Stimulated activated CD4-positive, alpha-beta T cell treated with anti-CD3 and anti-CD28 coated beads, Interleukin-2, amount 100 ng/mL, for 4 hours (primary cell): ENCODE results near the gene EPB41L4A.

Source experiments
- DNase-seq: peaks from one replicate; pipeline ENCODE4 v3.0.0-alpha.2; 2020; ENCODE audit warnings: low read depth

The EPB41L4A gene

GRCh38 chr5:112353678-112354077 lies 65.4 kb downstream of the EPB41L4A start:
- DNase-seq, result no peak

- DNase-seq, result no peak
These were observed 67.9 kb downstream of the EPB41L4A start for GRCh38 chr5:112351225-112351624.

- DNase-seq, result no peak
These were observed 68.5 kb downstream of the EPB41L4A start for GRCh38 chr5:112350626-112351025.

DNA sequence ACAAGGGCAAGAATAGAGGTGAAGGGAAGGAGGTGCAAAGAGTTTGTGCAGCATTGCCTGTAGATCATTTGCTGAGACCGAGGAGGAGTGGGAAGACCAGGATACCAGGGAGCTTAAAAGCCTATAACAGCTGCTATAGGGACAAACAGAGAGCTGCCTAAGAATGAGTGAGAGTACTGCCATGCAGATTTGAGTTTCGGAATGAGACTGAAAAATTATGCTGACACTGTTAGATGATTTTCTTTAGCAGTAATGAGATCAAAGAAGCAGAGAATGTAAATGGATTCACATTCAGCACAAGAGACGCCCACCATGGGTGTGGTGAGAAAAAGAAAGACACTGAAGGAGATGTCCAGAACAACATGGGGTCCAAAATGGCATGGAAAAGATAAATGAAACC lies 69.7 kb downstream of the EPB41L4A start:
- DNase-seq, result no peak

DNA sequence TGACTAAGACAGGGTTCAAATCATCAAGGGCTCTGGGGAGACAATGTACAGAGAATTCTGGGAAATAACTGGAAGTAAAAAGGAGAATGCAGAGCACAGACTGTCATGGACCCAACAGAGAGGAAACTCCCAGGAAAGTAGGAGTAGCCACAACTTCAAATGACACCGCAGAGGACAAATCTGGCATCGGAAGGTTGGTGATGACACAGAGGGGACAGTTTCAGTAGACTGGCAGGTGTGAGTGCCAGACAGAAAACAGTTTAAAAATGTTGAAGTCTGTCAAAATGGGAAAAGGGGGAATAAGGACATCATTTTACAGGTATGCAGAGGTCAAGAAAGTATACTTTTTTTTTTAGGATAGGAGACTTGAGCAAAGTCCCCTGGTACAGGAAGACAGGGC lies 70.2 kb downstream of the EPB41L4A start:
- DNase-seq, result no peak

DNA sequence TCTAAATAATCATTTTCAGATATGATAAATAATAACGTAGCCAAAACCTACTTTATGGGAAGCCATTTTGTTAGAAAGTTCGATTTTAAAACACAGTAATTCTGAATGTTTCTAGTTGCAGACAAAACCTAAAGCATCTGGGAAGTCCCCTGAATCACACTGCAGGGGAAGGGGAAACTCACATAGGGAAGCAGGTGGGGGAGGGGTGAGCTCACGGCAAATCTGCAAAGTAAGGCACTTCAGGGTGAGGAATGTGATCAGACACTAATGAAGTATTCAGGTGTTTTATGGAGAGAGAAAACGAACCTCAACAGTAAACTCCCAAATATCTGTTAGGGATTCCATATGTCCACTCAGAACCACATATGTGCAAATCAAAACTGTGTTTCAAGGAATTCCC lies 70.7 kb downstream of the EPB41L4A start:
- no peak for DNase-seq

DNA sequence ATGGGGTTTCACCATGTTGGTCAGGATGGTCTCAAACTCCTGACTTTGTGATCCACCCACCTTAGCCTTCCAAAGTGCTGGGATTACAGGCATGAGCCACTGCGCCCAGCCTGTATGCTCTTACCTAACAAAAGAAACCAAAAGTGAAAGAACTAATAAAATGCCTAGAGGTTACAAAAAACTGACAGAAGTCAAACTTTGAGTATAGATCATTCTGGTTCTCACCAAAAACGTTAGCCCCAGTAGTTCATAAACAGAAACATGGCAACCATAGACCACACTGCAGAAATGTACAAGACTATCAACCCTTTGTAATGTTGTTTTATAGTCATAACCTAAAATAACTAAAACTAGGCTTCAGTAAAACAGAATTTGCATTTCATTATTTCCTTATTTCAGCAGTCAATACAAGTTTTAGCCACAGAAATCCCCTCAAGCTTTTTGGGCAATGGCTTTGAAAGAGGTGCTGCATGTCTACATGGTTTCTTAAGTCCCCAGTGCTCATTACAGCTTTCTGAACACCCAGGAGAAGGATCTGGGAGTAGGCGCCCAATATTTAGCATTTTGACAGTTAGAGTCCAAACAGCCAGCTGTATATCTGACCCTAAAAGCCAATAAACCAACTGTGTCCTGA lies 72.5 kb downstream of the EPB41L4A start:
- no peak for DNase-seq

DNA sequence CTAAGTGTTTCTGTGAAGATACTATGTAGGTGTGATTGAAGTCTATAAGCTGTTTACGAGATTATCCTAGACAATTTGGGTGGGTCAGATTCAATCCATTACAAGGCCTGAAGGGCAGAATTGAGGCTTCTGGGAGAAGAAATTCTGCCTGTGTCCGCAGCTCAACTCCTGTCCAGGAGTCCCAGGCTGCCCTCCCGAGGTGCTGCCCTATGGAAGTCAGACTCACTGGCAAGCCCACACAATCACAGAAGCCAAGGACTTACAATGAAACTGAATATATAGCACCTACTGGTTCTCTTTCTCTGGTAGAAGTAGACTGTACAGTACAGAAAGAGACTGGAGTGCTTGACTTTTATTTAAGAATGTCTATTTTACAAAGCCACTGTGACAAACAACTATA lies 74.5 kb downstream of the EPB41L4A start:
- no peak for DNase-seq

GRCh38 chr5:112342389-112342788 lies 76.7 kb downstream of the EPB41L4A start:
- DNase-seq, result no peak

GRCh38 chr5:112339761-112340160 lies 79.3 kb downstream of the EPB41L4A start:
- DNase-seq, result no peak

GRCh38 chr5:112338681-112339337 lies 80.3 kb downstream of the EPB41L4A start:
- no peak for DNase-seq

DNA sequence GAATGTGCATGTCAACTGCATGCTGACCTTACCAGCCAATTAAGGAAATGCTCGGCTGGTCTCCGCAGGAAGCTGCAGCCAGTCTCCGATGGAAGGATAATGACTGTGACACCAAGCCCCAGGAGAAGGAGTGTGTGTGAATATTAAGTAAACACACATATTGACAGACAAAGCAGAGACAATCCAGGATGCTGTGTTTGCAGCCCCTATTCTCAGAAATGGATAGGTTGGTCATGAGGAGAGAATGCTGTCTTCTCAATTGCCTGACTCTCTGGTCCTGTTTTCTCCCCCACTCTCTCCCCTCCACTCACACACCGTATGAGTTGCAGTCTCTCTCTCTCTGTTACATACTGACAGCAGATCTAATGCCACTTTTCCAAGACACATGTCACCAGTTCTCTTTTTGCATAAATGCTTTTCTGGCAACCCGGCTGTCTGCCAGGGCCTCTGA lies 85.7 kb downstream of the EPB41L4A start:
- no peak for DNase-seq

DNA sequence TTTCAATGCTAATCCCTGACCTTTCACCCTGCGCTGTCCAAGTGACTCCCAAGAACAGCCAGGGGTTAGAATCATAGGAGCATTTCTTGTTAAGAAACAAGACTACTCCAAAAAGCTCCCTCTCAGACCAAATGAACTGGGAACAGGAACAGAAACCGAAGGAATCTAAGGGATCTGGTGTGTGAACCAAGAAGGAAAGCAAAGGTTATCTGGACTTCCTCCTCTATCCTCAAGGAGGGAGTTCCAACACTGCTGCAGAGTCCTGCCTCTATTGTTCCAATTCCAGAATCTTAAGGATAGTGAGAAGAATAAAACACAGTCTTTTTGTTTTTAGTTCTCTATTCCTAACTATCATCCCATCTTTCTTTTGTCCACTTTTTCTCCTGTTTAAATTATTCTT lies 87.2 kb downstream of the EPB41L4A start:
- no peak for DNase-seq

DNA sequence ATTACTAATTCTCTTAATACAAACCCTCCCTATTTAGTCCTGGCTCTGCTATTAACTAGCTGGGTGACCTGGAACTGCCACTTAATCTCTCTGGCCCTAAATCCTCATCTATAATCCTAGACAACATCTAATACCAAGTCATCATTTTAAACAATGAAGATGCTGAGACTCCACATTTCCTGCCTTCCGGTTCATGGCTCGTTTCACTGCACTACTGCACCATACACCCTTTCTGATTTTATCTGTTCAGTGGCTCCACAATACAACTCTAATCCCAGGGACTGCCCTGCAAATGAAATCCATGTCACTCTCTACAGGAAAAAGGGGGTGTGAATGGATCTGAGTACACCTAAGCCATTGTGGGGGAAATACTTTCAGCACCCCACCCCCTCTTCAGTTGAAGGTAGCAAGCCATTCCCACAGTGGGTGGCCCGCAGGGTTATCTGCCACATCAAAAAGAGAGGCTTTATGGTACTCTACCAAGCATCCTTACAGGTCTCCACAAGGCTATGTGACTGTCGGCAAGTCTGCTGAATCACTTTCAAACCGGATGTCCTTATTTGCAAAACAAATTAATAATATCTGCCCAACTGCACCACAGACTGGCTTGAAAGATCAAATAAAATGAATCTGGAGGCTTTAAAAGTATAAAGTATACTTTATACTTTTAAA lies 89.5 kb downstream of the EPB41L4A start:
- no peak for DNase-seq

DNA sequence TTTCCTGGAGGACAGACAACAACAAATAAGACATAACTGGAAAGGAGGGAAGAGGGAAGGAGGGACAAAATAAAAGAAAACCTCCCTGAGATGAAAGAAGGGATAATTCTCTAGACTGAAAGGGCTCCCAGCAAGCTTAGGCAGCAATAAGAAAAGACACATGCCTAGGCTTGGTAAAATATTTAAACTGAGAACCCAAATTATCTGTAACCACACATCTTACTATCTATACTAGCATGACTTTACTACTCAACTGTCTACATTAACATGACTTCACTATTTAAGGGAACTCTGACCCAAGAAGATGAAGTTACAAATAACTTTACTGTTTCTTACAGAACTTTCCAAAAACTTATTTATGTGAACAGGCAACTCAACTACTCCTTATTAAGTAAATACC lies 95.9 kb downstream of the EPB41L4A start:
- no peak for DNase-seq

DNA sequence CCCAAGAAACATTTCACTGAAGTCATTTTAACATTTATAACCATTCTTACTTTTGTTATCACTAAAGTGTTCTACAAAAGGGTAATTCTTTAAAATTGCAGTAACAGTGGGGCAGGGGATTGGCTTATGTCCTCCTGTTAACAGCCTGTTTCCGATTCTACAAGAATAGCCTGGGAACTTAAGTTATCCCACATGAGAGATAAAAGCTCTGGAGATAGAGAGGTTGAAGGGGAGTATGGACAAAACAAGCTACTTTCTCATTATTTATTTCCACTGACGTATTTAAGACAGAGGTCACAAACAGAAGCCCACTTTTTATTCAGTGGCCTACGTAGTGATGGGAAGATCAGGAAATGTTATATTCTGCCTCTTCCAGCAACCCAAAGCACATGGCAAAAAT lies 98.7 kb downstream of the EPB41L4A start:
- no peak for DNase-seq

DNA sequence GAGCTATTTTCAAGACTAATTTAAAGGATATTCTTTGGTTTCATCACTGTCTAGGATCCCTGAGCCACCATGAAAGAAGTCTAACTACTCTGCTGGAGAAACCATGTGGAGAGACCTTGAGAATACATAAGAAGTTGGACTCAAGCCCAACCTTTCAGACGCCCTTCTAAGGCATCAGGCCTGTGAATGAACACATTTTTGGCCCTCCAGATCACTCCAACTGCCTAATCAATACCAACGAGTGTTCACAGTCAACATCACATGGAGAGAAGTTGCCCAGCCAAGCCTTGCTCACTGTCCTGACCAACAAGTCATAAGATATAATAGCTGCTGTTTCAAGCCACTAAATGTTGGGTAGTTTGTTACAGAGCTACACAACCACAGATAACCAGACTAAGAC lies 100.7 kb downstream of the EPB41L4A start:
- no peak for DNase-seq

DNA sequence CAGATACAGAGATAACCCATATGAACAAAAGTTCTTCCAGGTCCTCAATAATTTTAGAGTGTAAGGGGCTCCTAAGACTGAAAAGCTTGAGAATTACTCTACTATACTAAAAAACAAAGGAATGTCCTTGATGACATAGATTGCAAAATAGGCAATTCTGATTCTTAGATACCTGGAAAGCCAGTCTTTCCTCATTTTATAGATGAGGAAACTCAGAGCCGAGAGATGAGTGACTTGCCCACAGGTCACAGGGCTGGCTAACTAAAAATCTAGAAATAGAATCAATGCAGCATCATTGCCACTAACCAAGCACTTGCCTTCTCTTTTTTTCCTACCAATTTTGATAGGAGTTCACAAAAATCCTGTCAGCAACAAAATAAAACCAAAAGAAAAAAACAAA lies 101.2 kb downstream of the EPB41L4A start:
- no peak for DNase-seq

GRCh38 chr5:112316731-112317130 lies 102.3 kb downstream of the EPB41L4A start:
- DNase-seq, result no peak

DNA sequence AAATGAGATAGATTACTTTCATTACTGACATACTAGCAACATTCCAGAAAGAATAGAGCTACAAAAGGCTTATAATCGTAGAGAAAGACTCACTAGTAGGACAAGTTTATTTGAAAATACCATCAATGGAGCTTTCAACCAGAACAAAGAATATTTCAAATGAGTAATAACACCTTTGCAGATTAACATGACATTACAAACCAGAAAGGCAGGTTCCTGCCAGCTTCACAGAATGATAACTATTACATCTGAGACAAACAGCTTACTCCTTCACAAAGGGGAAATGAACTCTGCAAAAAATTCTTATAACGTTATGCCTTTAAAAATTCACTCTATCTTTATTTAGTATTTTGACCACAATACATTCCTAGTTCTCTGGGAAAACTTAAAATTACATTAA lies 103.1 kb downstream of the EPB41L4A start:
- no peak for DNase-seq

DNA sequence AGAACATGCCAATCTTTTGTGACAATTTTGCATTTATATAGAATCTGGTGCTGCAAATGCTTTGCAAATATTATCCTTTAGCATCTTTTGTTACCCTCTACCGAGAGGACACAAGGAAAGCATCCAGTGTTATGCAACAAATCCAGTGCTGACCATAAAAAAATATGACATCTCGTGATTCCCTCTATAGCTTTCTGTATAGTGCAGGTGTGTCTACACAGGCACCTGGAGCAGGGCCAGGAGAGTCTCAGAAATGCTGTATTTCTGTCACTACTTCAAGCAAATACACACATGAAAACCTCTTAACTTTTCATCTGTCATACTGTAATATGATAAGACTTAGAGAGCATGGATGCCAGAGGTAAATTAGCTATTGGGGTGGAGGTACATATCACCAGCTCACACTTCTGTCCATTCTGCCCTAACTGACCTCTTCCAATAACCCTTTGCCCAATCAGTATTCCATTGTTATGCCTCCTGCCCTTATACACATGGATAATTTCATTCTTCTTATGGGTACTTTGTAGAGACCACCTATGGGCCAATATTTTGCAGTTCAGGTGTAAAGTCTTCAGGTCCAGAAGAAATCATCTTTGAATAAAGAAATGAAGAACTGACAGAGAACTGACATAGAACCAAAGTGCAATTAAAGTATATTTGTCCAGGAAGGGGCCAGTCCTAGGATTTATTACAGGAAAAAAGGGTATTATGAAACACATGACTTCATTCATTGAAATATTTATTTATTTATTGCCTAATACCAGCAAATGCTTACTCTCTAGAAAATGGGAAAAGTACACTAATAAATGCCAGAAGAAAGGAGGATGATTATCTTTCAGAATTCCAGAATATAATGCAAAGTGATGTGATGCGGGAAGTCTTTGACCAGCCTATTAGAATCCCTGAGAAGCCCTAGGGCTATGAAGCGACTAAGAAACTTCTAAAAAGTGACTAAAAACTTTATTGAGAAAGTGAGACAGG lies 106.5 kb downstream of the EPB41L4A start:
- DNase-seq, result no peak

GRCh38 chr5:112310746-112311145 lies 108.3 kb downstream of the EPB41L4A start:
- DNase-seq, result no peak
